ENCODE measurements around the gene NEDD4. TPM values are rescaled to one million over a fixed set of nuclear protein-coding genes. Genes with fewer than 3 reads are reported as not detected.

The NEDD4 gene
- total and polyA plus RNA-seq, 10 of the 15 experiments (the other 5 are each of a cell fraction or from before 2014, with no cell fraction given), result 1.3 to 7.7 (median 4.4) TPM

GRCh38 chr15:55980511-55980910 is 12.9 kb downstream of the NEDD4 start:
- Histone ChIP-seq H4K20me1 (ENCODE audit: control insufficient read depth, insufficient read depth) (no peaks in the 10 kb centered on the region), H3K9ac (ENCODE audit: control insufficient read depth, insufficient read depth, low read length) (no peak overlapping the region), H3K4me2 (ENCODE audit: control insufficient read depth, insufficient read depth) (no peak overlapping the region), H3K79me2 (ENCODE audit: control insufficient read depth, insufficient read depth, low read length) (no peaks in the 10 kb centered on the region), H3K27ac (ENCODE audit: control insufficient read depth, insufficient read depth) (no peak overlapping the region), H2AFZ (ENCODE audit: control insufficient read depth, low read depth, low read length) (no peak overlapping the region), H3K4me1 (ENCODE audit: control insufficient read depth, insufficient read depth, low read length) (no peaks in the 10 kb centered on the region), H3K27me3 (replicated peaks in 1 of 2; ENCODE audit: control insufficient read depth in 2 of 2, insufficient read depth in 2 of 2, low read length in 1 of 2) (no peaks in the 10 kb centered on the region), H3K9me3 (replicated peaks; ENCODE audit: control insufficient read depth, insufficient read depth, low read length) (no peaks in the 10 kb centered on the region), H3K4me3 (no peak overlapping the region), H3K36me3 (ENCODE audit: control insufficient read depth in 2 of 2, insufficient read depth in 2 of 2, low read length in 1 of 2) (no peaks in the 10 kb centered on the region)
- 73% methylated on average over 4 of the region's 4 CpGs for WGBS (ENCODE audit: insufficient coverage, insufficient replicate concordance, low lambda C conversion rate, missing lambda C conversion rate)
- intact Hi-C loops (cut with micrococcal nuclease; ENCODE audit: unreplicated experiment), result no loop called here
- ChIA-PET SMC1A (ENCODE audit: uncharacterized antibody, unreplicated experiment) (interaction anchor here (0.6 kb wide), 1 partner anchor 78 kb away, joined by 3 read pairs; no protein-coding TSS in a partner anchor), RAD21 (ENCODE audit: unreplicated experiment) (no interaction called here), CTCF (no interaction called here), POLR2A (no interaction called here)
- TF ChIP-seq, protein P1, sequence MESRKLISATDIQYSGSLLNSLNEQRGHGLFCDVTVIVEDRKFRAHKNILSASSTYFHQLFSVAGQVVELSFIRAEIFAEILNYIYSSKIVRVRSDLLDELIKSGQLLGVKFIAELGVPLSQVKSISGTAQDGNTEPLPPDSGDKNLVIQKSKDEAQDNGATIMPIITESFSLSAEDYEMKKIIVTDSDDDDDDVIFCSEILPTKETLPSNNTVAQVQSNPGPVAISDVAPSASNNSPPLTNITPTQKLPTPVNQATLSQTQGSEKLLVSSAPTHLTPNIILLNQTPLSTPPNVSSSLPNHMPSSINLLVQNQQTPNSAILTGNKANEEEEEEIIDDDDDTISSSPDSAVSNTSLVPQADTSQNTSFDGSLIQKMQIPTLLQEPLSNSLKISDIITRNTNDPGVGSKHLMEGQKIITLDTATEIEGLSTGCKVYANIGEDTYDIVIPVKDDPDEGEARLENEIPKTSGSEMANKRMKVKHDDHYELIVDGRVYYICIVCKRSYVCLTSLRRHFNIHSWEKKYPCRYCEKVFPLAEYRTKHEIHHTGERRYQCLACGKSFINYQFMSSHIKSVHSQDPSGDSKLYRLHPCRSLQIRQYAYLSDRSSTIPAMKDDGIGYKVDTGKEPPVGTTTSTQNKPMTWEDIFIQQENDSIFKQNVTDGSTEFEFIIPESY (IDR thresholded peaks at IDR 0.05), result no peak
- no peak for TF ChIP-seq MTA3 (IDR thresholded peaks at IDR 0.05; ENCODE audit: borderline replicate concordance, low read length)
- no peak for TF ChIP-seq ATF7 (IDR thresholded peaks at IDR 0.05; ENCODE audit: low read depth)
- TF ChIP-seq ZBTB40 (IDR thresholded peaks at IDR 0.05; ENCODE audit: borderline replicate concordance), result no peak
- TF ChIP-seq LARP7 (IDR thresholded peaks at IDR 0.05), result no peak
- TF ChIP-seq ZNF24 (IDR thresholded peaks at IDR 0.05), result no peak
- no peak for TF ChIP-seq BACH1 (IDR thresholded peaks at IDR 0.05; ENCODE audit: borderline replicate concordance)
- TF ChIP-seq SRF (IDR thresholded peaks at IDR 0.05; ENCODE audit: low read depth in 2 of 2, low read length in 2 of 2), result no peak
- FAIRE-seq (no peak), DNase-seq (ENCODE audit: low read depth, low spot score) (no peak), ATAC-seq (no peak)
- no TSS peak for BruUV-seq (replicated peaks)
- in situ Hi-C loops (cut with MboI), result no loop called here

Measured in GM12878 (cell line).